ENCODE results near the gene STK17A. TPM values are rescaled to one million over a fixed set of nuclear protein-coding genes. Genes with fewer than 3 reads are reported as not detected.

STK17A gene
- polyA plus RNA-seq, 3 donors, result 2.8 to 14.1 (median 9.5) TPM

DNA sequence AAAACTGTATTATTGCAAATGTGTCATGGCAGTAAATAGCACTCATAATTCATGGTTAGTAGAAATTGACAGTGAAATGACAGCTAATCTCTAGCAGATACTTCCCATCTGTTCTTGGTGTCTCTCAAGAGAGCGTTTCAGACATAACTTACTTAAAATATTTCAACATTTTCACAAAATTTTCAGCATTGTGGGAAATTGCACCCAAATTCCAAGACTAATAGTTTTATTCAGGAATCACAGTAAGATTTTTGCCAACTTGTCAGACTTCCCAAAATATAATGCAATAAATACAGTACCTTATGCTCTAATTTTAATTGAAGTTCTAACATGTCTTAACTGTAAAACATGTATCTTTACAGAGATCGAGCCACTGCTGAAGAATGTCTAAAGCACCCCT lies 41.2 kb downstream of the STK17A start:
- H3K9ac ChIP-seq (ENCODE audit: insufficient read depth, low read length, poor library complexity, severe bottlenecking), result no peak overlapping the region
- no peaks in the 10 kb centered on the region for H3K4me1 ChIP-seq (ENCODE audit: control insufficient read depth in 1 of 2, insufficient read depth in 2 of 2, low read length in 2 of 2)
- Mint-ChIP-seq H3K9me3 (no peaks in the 10 kb centered on the region), H3K4me3 (no peak overlapping the region), H3K27ac (no peak overlapping the region), H3K36me3 (peaks cover 52 to 63% of the 10 kb centered on the region in 2 donors), H3K4me1 (no peaks in the 10 kb centered on the region), H3K27me3 (ENCODE audit: low read depth in 3 of 3) (no peaks in the 10 kb centered on the region)
- DNase-seq, result no peak
- H3K27me3 ChIP-seq (ENCODE audit: control insufficient read depth in 2 of 2, insufficient read depth in 2 of 2, low read length in 2 of 2), result no peaks in the 10 kb centered on the region
- no peaks in the 10 kb centered on the region for H3K79me2 ChIP-seq (ENCODE audit: insufficient read depth, low read length)
- intact Hi-C loops (cut with micrococcal nuclease), result no loop called here
- no peak overlapping the region for H2AFZ ChIP-seq (ENCODE audit: insufficient read depth, low read depth, low read length, poor library complexity, severe bottlenecking)
- no peak overlapping the region for H3K4me2 ChIP-seq (replicated peaks; ENCODE audit: extremely low read depth, low read length, poor library complexity, severe bottlenecking)
- H4K20me1 ChIP-seq (ENCODE audit: insufficient read depth, low read length), result no peaks in the 10 kb centered on the region
- H3K27ac ChIP-seq (ENCODE audit: low read depth in 1 of 2, low read length in 2 of 2), result no peak overlapping the region
- WGBS (ENCODE audit: insufficient coverage), result 100% methylated on average over 1 of the region's 2 CpGs
- TF ChIP-seq, protein P1, sequence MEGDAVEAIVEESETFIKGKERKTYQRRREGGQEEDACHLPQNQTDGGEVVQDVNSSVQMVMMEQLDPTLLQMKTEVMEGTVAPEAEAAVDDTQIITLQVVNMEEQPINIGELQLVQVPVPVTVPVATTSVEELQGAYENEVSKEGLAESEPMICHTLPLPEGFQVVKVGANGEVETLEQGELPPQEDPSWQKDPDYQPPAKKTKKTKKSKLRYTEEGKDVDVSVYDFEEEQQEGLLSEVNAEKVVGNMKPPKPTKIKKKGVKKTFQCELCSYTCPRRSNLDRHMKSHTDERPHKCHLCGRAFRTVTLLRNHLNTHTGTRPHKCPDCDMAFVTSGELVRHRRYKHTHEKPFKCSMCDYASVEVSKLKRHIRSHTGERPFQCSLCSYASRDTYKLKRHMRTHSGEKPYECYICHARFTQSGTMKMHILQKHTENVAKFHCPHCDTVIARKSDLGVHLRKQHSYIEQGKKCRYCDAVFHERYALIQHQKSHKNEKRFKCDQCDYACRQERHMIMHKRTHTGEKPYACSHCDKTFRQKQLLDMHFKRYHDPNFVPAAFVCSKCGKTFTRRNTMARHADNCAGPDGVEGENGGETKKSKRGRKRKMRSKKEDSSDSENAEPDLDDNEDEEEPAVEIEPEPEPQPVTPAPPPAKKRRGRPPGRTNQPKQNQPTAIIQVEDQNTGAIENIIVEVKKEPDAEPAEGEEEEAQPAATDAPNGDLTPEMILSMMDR (IDR thresholded peaks at IDR 0.05), result no peak
- no peaks in the 10 kb centered on the region for H3K9me3 ChIP-seq (replicated peaks in 1 of 2; ENCODE audit: control insufficient read depth in 1 of 2, insufficient read depth in 1 of 2, low read length in 2 of 2)
- H3K4me3 ChIP-seq (replicated peaks in 1 of 3; ENCODE audit: low read depth in 2 of 3, low read length in 3 of 3), result no peak overlapping the region
- H3K36me3 ChIP-seq (replicated peaks in 1 of 2; ENCODE audit: control insufficient read depth in 1 of 2, insufficient read depth in 2 of 2, low read length in 2 of 2), result peaks cover 40 to 85% of the 10 kb centered on the region in 2 donors

GRCh38 chr7:43625453-43625852 lies 42.5 kb downstream of the STK17A start:
- H3K27me3 Mint-ChIP-seq (ENCODE audit: low read depth in 3 of 3), result no peaks in the 10 kb centered on the region
- Histone ChIP-seq H3K4me2 (replicated peaks; ENCODE audit: extremely low read depth, low read length, poor library complexity, severe bottlenecking) (no peak overlapping the region), H3K9me3 (replicated peaks in 1 of 2; ENCODE audit: control insufficient read depth in 1 of 2, insufficient read depth in 1 of 2, low read length in 2 of 2) (no peaks in the 10 kb centered on the region), H4K20me1 (ENCODE audit: insufficient read depth, low read length) (no peaks in the 10 kb centered on the region), H2AFZ (ENCODE audit: insufficient read depth, low read depth, low read length, poor library complexity, severe bottlenecking) (no peak overlapping the region), H3K9ac (ENCODE audit: insufficient read depth, low read length, poor library complexity, severe bottlenecking) (no peak overlapping the region), H3K27me3 (ENCODE audit: control insufficient read depth in 2 of 2, insufficient read depth in 2 of 2, low read length in 2 of 2) (no peaks in the 10 kb centered on the region), H3K4me3 (replicated peaks in 1 of 3; ENCODE audit: low read depth in 2 of 3, low read length in 3 of 3) (no peak overlapping the region), H3K36me3 (replicated peaks in 1 of 2; ENCODE audit: control insufficient read depth in 1 of 2, insufficient read depth in 2 of 2, low read length in 2 of 2) (peaks cover 43 to 87% of the 10 kb centered on the region in 2 donors), H3K27ac (ENCODE audit: low read depth in 1 of 2, low read length in 2 of 2) (no peak overlapping the region), H3K4me1 (ENCODE audit: control insufficient read depth in 1 of 2, insufficient read depth in 2 of 2, low read length in 2 of 2) (no peaks in the 10 kb centered on the region), H3K79me2 (ENCODE audit: insufficient read depth, low read length) (no peaks in the 10 kb centered on the region)
- H3K9me3 Mint-ChIP-seq, result no peaks in the 10 kb centered on the region
- TF ChIP-seq, protein P1 (IDR thresholded peaks at IDR 0.05), result no peak
- no peak overlapping the region for H3K4me3 Mint-ChIP-seq
- DNase-seq, result no peak
- H3K27ac Mint-ChIP-seq, result peak overlapping the region in 1 of 7 donors; percentile 67
- intact Hi-C loops (cut with micrococcal nuclease), result no loop called here
- no peaks in the 10 kb centered on the region for H3K4me1 Mint-ChIP-seq
- H3K36me3 Mint-ChIP-seq, result peaks cover 56 to 68% of the 10 kb centered on the region in 2 donors

All from CD14-positive monocyte (primary cell).